Anterior cingulate cortex (tissue), 58 donors: Measurements from ENCODE around the gene LHX1.
A peak's percentile ranks its signal among the peaks of the same experiment; 100 is the strongest.

Experiments
- DNase-seq, 58 donors: peaks; one replicate each; lab custom pipeline; 2025; lab: John Stamatoyannopoulos, UW

The LHX1 gene

DNA sequence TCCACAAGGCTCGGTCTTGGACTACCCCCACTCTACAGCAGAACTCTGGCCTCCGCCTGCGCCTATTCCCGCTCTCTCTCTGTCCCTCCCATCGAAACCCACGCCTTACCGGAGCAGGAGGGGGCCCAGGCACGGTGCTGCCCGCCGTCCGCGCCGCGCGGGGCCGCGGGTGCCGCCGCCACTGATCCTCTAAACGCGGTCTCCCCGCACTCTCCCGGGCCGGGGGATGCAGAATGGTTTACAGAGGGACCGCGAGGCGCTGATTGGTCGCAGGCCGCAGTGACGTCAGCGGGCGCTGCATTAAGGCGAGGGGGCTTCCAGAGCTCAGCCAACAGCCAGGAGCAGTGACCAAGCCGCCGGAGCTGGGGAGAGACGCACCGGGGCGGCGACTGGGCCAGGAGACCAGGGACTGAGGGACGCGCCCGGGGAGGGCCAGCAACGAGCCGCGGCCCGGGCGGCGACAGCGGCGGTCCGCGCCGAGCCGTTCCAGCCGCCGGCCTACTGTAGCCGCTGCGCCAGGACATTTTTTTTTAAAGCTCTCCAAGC lies 747 bp upstream of the LHX1 start:
- DNase-seq = no peak

DNA sequence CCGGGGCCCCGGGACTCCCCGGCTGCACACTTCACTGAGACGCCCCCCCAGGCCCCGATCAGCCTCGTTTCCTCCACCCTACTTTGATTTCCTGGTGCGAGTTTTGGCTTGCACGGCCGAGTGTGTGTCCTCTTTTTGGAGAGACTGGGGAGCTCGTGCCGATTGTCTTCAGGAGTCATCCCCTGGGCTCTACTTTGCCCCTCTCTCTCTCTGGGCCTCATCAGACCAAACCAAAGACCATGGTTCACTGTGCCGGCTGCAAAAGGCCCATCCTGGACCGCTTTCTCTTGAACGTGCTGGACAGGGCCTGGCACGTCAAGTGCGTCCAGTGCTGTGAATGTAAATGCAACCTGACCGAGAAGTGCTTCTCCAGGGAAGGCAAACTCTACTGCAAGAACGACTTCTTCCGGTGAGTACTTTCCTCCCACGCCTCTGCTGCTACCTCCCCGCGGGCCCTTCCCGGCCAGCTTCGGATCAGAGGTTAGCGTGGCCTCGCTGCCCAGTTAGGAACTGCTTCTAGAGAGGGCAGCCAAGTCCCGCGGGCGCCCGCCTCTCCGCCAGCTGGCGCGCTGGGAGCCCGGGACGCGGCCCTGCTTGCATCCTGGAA lies 787 bp downstream of the LHX1 start:
- DNase-seq = peak in 1 of 58 donors; percentile 21

DNA sequence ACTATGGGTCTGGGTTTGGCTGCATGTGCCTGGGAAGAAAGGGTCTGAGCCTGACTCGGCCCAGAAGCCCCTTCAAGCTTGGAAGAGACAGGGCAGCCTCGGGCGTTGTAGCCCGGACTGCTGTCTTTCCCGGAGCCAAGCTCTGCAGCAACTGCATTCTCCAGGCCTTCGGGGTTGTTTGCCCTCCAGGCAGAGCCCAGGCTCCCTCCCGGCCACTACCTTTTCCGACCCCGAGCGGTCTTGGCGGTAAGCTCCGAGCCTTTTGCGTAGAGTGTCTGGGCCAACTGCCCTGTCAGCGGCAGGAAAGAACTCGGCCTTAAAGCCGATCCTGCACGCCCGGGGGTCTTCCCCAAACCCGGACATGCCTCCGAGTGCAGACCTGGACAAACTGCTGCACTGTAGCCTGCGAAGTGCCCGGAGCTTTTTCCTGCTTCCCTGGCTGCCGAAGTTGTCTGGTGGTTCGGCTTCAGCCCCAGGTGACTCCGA lies 1.3 kb downstream of the LHX1 start:
- DNase-seq = no peak

DNA sequence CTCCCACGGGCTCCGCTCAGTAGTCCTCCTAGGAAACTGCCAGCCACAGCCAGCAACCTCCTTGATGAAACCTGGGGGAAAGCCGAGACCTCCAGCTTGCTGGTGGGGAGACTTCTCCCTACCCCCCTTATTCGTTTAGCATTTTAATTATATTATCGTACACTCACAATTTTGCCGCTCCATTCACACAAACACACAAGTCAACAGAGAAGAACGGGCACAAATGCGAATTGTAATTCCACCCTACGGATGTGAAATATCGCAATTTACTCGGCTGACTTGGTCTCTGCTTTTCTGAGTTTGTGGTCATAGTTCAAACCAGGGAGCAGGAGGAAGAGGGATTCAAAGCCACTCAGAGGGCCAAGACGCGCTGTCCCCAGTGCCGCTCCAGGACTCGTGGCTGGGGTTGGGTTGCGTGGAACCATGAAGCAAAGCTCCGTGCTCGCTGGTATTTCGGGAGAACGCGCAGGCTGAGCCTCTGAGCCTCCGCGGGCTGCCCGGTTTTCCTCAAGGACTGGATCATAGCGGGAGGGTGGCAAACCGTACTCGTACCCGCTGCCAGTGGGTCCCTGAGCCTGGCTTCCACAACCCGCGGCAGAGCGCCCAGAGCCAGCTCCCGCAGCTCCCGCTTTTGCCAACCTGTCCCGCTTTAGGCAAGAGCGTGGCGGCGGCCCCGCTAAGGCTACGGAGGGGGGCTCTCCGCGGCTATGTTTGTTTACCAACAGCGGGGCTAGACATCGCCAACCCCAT lies 2.0 kb downstream of the LHX1 start:
- no peak for DNase-seq

DNA sequence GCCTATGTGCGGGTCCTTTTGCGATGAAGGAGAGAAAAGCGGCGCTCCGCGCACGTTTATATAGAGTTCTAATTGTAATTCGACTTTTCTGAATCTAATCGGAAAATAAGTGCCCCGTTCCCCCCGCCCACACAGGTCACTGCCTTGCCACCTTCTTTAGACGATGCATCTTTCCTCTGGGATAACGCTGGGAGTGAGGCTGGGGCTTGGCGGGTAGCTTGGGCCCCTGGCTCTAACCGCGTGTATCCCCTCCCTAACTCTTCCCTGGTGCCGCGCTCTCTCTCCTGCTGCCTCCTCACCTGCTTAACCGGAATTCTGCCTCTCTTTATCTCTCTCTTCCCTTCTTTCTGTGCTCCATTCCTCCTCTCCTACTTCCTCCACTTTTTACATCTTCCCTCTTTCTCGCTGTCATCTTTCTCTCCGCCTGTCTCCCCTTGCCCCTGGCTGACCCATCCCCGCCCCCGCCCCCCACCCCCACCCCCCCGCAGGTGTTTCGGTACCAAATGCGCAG lies 2.6 kb downstream of the LHX1 start:
- no peak for DNase-seq

DNA sequence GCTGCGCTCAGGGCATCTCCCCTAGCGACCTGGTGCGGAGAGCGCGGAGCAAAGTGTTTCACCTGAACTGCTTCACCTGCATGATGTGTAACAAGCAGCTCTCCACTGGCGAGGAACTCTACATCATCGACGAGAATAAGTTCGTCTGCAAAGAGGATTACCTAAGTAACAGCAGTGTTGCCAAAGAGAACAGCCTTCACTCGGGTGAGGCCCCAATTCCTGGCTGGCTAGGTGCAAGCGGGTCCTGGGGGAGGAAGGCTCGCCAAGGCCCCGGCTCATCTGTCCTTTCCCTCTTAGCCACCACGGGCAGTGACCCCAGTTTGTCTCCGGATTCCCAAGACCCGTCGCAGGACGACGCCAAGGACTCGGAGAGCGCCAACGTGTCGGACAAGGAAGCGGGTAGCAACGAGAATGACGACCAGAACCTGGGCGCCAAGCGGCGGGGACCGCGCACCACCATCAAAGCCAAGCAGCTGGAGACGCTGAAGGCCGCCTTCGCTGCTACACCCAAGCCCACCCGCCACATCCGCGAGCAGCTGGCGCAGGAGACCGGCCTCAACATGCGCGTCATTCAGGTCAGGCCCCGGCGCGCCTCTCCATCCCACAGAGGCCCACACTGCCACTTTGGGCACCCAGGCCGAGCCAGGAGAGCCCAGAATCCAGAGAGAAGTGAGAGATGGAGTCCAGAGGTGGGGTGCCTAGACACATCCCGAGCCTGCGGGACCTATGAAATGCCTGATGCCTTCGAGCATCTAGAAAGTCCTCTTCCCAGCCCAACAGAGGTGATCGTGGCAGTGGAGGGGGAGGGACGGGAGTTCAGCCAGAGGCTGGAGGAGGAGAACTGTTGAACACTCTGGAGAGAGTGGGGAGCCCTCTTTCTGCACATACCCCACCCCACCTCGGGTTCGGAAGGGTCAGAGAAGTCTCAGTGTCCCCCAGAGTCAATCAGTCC lies 3.3 kb downstream of the LHX1 start:
- no peak for DNase-seq

DNA sequence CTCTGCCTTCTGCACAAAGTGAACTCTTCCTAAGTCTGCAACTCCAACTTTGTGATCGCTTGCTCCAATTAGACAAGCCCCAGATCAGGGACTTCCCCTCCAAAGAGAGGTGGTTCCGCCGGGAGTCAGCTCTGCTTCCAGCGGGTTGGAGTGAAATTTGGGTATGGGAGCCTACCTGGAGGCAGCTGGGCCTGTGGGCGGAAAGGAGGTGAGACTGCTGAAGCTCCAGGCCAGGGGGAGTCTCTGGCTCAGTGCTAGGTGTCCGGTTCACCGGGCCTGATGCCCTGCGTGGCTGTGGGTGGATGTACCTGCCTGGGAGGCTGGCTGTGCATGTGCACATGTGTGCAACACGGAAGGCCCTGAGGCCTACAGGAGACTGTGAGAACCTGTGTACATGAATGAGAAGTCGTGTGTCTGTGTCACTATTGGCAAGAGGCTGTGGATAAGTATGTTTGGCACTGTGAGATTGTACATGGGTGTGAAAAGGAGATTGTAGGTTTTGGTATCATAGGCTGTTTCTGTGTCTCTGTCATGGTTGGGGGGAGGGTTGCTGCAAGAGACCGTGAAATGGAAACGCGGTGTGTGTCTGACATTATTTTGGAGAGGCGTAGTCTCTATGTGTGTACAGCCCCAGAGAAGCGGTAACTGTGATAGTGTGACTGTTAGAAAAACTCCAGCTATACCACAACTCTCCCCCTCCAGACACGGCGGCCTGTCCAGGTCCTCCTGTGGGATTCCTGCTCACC lies 4.2 kb downstream of the LHX1 start:
- DNase-seq = no peak

DNA sequence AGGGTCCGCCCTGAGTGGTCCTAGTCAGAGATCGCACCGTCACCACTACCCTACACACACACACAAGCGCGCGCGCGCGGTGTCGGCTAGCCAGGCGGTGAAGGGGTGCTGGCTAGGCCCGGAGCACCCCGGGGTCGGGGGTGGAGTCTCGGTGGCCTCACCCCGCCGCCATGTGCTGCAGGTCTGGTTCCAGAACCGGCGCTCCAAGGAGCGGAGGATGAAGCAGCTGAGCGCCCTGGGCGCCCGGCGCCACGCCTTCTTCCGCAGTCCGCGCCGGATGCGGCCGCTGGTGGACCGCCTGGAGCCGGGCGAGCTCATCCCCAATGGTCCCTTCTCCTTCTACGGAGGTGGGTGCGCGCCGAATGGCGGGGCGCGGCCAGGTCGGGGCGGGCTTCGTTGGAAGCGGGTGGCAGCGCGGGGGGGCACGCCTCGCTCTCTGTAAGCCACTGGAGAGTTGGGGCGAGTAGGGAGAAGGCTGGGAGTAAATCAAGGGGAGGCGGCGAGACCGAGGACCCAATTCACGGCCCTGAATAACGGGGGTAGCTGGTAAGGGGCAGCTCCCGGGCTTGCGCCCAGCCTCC lies 4.8 kb downstream of the LHX1 start:
- DNase-seq = no peak

DNA sequence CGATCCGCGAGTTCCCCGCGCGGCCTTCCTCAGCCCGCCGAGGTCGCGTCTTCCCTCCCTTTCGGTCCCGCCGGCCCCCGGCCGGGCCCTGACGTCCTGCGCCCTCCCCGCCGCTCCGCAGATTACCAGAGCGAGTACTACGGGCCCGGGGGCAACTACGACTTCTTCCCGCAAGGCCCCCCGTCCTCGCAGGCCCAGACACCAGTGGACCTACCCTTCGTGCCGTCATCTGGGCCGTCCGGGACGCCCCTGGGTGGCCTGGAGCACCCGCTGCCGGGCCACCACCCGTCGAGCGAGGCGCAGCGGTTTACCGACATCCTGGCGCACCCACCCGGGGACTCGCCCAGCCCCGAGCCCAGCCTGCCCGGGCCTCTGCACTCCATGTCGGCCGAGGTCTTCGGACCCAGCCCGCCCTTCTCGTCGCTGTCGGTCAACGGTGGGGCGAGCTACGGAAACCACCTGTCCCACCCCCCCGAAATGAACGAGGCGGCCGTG lies 5.4 kb downstream of the LHX1 start:
- DNase-seq = no peak

DNA sequence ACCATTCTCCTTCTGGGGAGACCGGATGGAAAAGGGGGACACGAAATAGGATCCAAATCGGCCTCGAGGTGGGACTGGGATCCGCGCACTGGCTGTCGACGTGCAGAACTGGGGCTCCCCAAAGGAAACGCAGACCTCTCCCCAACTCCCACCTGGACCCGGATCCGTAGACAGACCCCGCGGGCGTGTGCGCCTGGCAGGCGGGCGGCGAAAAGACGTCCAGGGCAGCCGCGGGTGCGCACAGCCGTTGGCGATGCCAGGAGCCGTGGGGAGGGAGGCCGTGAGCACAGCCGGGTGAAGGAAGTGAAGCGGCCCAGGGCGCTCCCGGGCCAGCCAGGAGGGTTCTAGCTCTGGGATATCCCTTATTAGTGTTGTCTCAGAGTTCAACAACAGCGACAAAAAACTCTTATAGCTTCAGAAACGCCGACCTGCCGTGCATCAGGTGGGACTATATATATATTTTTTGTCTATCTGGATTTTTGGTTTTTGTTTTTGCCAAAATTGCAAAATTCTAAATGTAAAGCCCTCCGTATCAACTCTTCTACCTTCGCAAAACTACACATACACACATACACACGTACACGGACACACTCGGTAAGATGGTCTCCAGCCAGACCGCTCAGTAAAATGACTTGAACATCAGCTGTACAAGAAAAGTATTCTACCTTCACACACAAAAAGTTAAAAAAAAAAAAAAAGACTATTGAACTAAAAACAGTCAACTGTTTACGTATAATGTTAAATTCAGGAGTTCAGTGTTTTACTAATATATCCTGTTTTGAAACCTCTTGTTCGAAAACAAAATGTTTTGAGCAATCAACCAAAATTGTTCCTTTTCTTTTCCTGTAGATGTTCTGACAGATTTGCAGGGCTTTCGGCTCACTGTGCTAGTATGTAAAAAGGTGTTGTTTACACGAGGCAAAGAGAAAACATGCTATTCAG lies 6.2 kb downstream of the LHX1 start:
- no peak for DNase-seq

DNA sequence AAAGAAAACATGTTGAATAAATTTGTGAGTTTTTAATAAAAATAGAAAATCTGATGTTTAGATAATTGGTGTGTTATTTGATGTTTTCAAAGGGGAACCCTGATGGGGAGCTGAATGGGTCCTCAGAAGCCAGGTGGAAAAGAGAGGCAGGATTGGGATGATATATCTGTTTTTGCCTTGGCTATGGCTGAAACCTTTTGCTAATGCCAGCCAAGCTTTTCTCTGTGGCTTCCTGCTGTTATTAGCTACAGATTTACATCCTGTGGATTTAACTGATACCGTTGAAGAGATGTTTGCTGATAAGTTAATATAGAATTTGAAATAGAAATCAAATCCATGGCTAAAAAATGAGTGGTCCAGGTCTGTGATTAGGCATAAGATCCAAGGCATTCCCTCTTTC lies 7.3 kb downstream of the LHX1 start:
- DNase-seq = no peak

DNA sequence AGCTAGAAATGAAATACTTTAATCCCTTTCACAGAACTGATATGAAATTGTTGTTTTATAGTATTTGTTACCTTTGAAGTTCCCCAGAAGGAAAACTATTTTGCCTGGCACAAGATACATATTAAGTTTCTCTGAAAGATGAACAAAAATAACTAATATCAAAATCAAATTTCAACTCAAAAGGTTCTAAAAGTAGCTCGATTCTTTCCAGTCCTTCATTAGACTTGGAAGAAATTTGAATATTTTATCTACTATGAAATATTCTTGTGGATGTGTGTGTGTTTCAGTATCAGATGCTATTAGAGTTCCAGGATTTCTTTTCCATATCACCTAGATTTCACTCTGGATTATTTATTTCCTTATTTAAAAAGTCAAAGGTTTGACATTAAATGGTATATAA lies 7.9 kb downstream of the LHX1 start:
- no peak for DNase-seq

DNA sequence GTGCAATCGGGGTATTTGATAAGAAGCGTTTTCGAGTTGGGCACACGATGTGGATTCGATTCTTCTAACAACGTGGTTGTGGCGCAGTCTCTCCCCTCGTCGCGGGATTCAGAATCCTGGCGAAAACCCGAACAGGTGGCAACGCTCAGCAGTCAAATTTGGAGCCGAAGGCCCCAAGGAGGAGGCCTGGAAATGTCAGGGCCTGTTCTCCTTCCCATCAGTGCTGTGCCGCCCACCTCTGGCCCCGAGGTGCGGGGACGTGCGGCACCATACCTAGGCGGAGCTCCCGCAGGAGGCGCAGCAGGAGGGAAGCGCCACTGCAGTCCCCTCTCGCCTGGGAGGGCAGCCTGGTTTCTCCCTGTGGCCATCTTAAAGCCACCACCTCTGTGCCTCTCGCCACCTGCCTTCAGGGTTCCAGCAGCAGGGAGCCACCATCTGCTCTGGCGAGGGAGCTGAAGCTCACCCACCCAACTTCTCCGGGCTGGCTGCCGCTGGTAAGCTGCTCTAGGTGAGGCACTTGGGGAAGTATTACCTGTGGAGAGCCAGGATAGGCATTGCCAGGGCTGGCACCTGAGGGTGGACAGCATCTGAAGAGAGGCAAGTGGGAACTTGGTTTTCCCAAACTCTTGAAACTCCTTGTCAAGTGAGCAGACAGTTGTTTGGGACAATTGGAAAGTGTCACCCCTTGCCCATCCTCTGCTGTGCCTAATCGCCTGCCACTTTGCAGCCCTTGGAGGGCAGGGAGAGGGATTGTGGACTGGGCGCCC lies 8.9 kb downstream of the LHX1 start:
- DNase-seq = no peak

DNA sequence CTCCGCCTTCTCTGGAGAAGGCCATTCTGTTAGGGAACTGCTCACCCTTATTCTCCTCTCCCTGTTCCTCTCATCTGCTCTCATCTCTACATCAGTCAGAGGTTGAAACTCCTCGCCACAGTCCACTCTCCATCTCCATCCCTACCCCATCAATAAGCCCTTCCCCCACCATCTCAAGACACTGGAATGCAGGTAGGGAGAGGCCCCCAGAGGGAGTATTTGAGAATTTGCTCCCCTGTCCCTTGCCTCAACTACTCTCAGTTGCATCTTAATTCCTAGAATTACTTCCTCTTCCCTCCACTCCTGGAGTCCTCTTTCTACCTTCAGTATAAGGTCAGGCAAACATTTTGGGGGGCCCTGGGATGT lies 9.4 kb downstream of the LHX1 start:
- DNase-seq = no peak

DNA sequence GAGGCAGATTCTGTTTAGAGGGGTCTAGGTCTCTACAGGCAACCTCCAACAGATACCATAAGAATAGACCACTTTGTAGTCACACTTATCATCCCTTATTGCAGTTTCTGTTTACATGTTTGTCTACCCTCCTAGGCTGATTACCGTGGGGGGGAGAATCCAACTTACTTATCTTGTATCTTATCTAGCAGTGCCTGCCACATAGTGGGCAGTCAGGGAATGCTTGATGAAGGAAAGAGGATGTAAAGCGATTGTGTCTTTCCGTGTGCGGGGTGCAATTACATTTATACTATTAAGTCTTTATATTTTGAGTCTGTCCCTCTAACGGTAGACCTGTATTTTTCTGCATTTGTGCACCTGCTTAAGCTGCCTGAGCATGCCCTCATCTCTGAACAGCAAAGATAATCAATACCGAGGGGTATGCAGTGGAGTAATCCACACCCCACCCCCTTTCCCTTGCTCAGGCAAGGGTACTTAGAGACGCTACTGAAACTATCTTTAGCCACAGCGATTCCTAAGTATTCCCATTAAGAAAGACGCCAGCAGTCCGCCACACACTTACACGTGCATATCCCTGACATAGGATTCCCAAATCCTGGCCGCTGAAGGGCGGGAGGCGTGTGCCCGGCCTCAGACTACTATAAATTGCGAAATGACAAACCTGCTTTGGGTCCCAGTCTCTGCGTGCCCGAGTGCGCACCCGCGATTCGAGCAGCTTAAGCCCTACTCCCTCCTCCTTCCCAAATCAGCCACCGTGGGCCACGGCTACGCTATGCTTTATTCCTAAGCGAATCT lies 10.8 kb downstream of the LHX1 start:
- peak in 1 of 58 donors; percentile 49 for DNase-seq

DNA sequence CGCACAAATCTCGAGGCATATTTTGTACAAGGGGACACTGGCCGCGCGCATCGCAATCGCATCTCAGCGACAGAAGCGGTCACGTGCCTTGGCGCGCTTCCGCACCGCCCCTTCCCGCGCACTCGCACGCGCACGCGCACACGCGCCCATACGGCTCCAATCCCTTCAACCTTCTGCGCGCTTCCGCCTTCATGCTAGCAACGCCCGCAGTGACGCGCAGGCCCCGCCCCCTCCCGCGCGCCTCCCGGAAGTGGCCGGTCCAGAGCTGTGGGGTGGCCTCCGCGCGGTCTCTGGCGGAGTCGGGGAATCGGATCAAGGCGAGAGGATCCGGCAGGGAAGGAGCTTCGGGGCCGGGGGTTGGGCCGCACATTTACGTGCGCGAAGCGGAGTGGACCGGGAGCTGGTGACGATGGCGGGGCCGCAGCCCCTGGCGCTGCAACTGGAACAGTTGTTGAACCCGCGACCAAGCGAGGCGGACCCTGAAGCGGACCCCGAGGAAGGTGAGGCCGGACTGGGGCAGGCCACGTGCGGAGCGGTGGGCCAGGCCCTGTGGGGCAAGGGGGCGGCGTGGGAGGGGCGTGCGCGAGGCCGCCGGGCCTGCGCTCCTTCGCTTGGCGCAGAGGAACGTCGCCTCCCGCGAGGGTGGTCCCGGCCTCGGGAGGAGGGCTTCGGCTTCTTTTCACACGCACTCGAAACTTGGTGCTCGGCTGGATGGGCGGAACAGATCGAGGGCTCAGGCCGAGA lies 11.6 kb downstream of the LHX1 start, which contains the start of gene AATF:
Gene AATF, plus strand, starts transcription at position 238 of the 744 bp plus-strand sequence. Its CDS starts 172 bp downstream, at position 410.
- peak; percentile 33 to 97 (median 92) for DNase-seq
